D721Med (cell line): Measurements from ENCODE around the gene TMEM61.
"Not testable (repeated sequence)": the region's sequence is repeated elsewhere in the genome, so short reads cannot be mapped to it uniquely, and the experiment has no call there.

Experiments
- DNase-seq: peaks from one replicate; pipeline ENCODE4 v3.0.0; 2011; ENCODE audit warnings: low spot score; ENCODE audit not compliant: insufficient read length
- FAIRE-seq: peaks from 2 replicates; lab custom pipeline; 2011; peaks lifted over from hg19 to GRCh38; lab: Jason Lieb, UNC
- TF ChIP-seq, protein P1 (sequence below): IDR thresholded peaks from 2 replicates; pipeline ENCODE4 v1.5.1; 2012; ENCODE audit warnings: mild to moderate bottlenecking, control low read depth; ENCODE audit not compliant: insufficient read depth; ENCODE audit errors: missing control alignments

Gene TMEM61

DNA sequence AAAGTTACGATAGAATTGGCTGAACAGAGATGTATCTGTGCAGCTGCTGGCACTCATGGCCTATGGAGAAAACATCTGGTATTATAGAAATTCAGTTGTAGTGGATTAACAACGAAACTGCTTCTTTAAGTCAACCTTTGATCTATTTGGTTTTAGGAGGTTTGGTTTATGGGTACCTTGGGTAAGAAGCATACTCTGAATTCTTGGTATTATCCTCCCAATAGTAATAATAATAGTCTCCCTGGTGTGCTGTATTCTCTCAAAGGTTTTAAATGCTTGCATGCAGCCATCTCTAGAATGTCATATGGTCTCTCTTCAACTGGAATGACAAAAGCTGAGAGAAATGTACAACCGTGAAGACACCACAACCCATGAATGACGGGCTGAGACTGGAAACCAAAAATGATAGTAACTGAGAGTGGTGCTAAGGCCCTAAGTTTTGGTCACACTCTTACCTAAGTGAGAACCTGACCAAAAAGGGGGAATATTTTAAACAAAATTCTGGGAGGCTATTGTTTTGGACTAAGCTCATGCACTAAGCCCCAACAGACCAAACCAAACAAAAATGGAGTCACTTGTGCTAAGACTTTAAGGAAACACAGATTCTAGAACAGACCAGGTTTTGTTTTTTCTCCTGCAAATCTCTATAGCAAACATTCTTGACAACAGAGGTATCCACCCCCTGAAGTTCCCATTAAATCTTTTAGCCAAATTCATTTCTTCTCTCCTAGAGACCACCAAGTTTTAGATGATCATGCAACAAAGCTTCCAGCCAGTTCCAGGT lies 17.6 kb upstream of the TMEM61 start:
- no peak for DNase-seq
- no peak for FAIRE-seq
- TF ChIP-seq, protein P1, sequence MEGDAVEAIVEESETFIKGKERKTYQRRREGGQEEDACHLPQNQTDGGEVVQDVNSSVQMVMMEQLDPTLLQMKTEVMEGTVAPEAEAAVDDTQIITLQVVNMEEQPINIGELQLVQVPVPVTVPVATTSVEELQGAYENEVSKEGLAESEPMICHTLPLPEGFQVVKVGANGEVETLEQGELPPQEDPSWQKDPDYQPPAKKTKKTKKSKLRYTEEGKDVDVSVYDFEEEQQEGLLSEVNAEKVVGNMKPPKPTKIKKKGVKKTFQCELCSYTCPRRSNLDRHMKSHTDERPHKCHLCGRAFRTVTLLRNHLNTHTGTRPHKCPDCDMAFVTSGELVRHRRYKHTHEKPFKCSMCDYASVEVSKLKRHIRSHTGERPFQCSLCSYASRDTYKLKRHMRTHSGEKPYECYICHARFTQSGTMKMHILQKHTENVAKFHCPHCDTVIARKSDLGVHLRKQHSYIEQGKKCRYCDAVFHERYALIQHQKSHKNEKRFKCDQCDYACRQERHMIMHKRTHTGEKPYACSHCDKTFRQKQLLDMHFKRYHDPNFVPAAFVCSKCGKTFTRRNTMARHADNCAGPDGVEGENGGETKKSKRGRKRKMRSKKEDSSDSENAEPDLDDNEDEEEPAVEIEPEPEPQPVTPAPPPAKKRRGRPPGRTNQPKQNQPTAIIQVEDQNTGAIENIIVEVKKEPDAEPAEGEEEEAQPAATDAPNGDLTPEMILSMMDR: no peak

DNA sequence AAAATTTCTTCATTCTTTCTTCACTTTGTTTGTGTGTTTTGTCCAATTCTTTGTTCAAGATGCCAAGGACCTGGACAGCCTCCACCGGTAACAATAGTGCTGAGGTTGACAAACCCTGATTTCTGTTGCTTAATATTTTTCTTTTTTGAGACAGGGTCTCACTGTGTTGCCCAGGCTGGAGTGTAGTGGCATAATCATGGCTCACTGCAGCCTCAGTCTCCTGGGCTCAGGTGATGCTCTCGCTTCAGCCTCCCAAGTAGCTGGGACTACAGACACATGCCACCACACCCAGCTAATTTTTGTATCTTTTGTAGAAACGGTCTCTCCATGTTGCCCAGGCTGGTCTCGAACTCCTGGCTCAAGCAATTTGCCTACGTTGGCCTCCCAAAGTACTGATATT lies 16.6 kb upstream of the TMEM61 start:
- not testable (repeated sequence) for DNase-seq, FAIRE-seq

DNA sequence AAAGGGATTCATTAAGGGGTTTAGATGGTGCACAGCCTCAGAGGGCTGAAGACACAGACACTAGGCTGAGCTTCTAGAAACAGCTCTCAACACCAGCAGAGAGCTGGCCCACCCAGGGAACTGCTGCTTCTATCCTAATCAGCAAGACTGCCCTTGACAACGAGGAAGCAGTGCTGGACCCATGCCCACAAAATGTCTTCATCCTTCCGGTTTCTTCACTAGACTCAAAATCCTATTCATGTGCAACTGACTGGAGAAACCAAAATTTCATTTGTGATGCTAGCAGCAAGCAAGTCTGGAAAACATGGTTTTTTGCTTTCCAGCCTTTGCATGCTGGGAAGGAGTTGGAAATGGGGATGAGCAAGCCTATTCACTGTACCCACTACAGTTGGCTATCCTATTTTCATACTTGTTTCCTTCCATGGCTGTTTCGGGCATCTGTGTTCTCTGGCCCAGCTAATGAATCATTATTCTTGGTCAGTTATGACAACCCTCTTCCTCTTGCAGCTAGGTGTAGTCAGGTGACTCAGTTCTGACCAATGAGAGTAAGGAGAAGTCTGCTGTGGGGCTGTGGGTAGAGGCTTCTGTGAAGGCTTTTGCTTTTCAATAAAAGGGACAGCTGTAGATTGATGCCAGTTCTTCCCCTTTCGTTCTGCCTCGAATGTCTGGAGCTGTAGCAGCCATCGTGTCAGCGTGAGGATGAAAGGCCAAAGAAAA lies 14.6 kb upstream of the TMEM61 start:
- TF ChIP-seq, protein P1: no peak
- FAIRE-seq (no peak), DNase-seq (no peak)

DNA sequence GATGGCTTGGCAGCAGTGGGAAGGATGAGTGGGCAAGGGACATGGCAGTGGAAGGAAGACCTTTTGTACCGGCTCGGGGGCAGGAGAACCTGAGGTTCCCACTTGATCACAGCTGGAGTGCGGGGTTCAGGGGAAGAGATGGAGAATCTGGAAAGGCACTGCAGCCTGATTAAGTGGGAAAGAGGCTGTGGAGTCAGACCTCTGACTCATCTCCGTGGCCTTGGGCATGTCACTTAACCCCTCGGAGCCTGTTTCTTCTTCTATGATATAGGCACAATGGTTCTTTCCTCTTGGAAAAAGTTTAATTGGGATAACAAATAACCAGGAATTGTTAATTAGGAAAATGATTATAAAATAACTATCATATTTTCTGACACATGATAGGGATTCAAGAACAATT lies 13.1 kb upstream of the TMEM61 start:
- FAIRE-seq: no peak
- no peak for DNase-seq

DNA sequence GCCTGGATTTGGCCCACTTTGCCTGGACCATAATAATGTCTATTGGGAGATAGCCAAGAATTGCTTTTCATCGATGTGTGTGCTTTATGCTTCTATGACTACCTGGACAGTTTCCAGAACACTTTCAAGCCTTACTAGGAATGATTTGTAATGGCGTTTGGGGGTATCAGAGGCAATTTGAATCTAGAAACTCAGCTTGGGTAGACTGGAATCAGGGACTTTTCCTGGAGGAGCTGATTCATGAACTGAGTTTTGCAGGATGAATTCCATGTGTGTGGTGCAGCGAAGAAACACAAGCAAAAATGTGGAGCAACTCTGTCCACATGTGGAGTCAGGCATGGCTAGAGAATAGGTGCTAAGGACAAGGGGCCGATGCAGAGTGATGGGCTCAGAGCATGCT lies 11.9 kb upstream of the TMEM61 start:
- DNase-seq (no peak), FAIRE-seq (no peak)

More for the DNA sequence above, 13.1 kb upstream of the TMEM61 start:
- TF ChIP-seq, protein P1: no peak

DNA sequence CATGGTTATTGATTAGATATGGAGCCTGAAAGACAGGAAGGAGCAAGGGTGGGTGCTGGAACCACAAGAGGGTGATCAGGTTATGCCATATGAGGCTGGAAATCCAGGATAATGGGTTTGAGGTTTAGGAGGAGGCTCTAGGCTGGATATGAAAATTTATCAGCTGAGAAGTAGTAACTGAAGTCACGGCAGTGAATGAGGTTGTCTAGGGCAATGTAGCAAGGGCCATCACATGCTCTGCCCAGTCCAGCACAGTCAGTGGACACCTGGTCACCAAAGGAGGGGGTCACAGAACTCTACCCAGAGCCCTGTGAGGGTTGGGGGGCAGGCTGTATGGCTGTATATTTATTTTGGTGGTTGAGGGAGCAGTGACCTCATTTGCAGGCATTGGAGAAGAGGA lies 10.5 kb upstream of the TMEM61 start:
- no peak for DNase-seq
- TF ChIP-seq, protein P1: no peak
- FAIRE-seq: no peak

More for the DNA sequence above, 11.9 kb upstream of the TMEM61 start:
- TF ChIP-seq, protein P1: no peak

DNA sequence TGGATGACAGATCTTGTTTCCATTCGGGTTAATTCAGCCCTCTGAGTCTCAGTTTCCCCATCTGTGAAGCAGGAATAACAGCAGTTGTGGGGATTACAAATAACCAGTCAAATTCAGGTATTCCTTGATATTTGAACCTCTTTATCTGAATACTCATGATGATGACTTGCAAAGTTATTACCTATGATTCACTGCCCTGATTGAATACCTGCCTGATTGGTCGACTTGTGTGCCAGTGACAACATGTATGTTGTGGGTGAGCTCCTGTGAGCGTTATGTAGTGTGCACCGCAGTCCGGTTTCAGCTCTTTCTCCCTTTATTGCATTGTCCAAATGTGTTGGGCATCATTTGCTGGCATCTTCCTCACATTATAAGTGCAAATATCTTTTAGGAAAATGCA lies 9.5 kb upstream of the TMEM61 start:
- DNase-seq (no peak), FAIRE-seq (no peak)
- TF ChIP-seq, protein P1: no peak
